Neural crest cell (in vitro differentiated cells): Measurements from ENCODE around the gene TULP4. TPM values are rescaled to one million over a fixed set of nuclear protein-coding genes. Genes with fewer than 3 reads are reported as not detected.

ENCODE experiments used
- DNase-seq: peaks from one replicate; pipeline ENCODE4 v3.0.0; 2021; ENCODE audit warnings: low read depth, mixed read lengths, low spot score
- H3K27ac Mint-ChIP-seq: one replicate; pipeline ENCODE4 v1.8.0; 2021; ENCODE audit warnings: mild to moderate bottlenecking, mixed read lengths; ENCODE audit not compliant: unreplicated experiment
- H3K27me3 Mint-ChIP-seq: 2 replicates; pipeline ENCODE4 v1.8.0; 2021; ENCODE audit warnings: low read depth, mild to moderate bottlenecking, mixed read lengths
- H3K36me3 Mint-ChIP-seq: 2 replicates; pipeline ENCODE4 v1.8.0; 2021; ENCODE audit warnings: low read depth, mild to moderate bottlenecking, mixed read lengths
- H3K4me1 Mint-ChIP-seq: 2 replicates; pipeline ENCODE4 v1.8.0; 2021; ENCODE audit warnings: mixed read lengths
- H3K4me3 Mint-ChIP-seq: one replicate; pipeline ENCODE4 v1.8.0; 2021; ENCODE audit warnings: mild to moderate bottlenecking, mixed read lengths
- H3K9me3 Mint-ChIP-seq: 2 replicates; pipeline ENCODE4 v1.8.0; 2021; ENCODE audit warnings: mixed read lengths
- total RNA-seq: library from RNA; stranded (reverse); gene quantifications from 2 replicates; pipeline ENCODE4 v1.2.1, GENCODE V29; 2021
- TF ChIP-seq, protein P1 (sequence below): fragments of 200-600 bp; sonication (generic); conservative IDR thresholded peaks from 2 replicates; pipeline ENCODE4 v1.5.0; 2021; ENCODE audit warnings: antibody characterized with exemption, mild to moderate bottlenecking

The TULP4 gene
- total RNA-seq, 1 donor from 2014 or later, result 115 TPM

- TF ChIP-seq, protein P1, sequence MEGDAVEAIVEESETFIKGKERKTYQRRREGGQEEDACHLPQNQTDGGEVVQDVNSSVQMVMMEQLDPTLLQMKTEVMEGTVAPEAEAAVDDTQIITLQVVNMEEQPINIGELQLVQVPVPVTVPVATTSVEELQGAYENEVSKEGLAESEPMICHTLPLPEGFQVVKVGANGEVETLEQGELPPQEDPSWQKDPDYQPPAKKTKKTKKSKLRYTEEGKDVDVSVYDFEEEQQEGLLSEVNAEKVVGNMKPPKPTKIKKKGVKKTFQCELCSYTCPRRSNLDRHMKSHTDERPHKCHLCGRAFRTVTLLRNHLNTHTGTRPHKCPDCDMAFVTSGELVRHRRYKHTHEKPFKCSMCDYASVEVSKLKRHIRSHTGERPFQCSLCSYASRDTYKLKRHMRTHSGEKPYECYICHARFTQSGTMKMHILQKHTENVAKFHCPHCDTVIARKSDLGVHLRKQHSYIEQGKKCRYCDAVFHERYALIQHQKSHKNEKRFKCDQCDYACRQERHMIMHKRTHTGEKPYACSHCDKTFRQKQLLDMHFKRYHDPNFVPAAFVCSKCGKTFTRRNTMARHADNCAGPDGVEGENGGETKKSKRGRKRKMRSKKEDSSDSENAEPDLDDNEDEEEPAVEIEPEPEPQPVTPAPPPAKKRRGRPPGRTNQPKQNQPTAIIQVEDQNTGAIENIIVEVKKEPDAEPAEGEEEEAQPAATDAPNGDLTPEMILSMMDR, result no peak
- no peak for DNase-seq
- H3K27ac Mint-ChIP-seq, result no peak overlapping the region
- H3K4me1 Mint-ChIP-seq, result peaks cover 6% of the 10 kb centered on the region
- H3K9me3 Mint-ChIP-seq, result peaks cover 9% of the 10 kb centered on the region
- H3K36me3 Mint-ChIP-seq, result peaks cover 11% of the 10 kb centered on the region
- no peak overlapping the region for H3K4me3 Mint-ChIP-seq
- no peaks in the 10 kb centered on the region for H3K27me3 Mint-ChIP-seq
These were observed 55.6 kb downstream of the TULP4 start for GRCh38 chr6:158367816-158368215.

DNA sequence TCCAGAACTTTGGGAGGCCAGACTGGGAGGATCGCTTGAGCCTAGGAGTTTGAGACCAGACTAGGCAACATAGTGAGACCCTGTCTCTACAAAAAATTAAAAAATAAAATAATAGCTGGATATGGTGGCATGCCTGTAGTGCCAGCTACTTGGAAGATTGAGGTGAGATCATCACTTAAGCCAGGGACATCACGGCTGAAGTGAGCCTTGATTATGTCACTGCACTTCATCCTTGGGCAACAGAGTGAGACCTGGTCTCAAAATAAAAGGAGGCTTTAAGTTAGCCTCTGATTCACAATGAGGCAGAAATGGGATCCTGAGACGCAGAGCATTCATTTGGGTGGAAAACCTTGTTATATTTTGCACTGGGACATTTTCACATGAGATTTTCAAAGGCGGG is 57.0 kb downstream of the TULP4 start:
- DNase-seq, result no peak
- Mint-ChIP-seq H3K27ac (no peak overlapping the region), H3K4me3 (no peak overlapping the region), H3K4me1 (peaks cover 6% of the 10 kb centered on the region), H3K36me3 (peaks cover 8% of the 10 kb centered on the region), H3K9me3 (peaks cover 6% of the 10 kb centered on the region), H3K27me3 (no peaks in the 10 kb centered on the region)
- TF ChIP-seq, protein P1, result no peak

DNA sequence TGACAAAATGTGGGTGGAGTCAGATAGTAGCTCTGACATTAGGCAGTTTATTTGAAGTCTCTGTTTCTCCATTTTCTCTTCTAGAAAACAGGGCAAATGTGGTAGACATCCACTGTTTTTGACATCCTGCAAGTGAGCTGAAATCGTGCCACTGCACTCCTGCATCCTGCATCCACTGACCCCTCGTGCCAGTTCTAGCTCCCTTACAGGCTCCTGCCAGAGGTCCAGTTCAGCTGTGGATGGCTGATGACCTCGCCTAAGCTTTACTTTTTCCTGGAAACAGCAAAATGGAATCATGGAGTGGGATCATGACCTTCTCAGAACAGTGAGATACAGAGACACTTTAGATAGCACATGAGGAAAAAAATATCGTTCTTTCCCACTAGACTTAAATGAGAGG is 58.5 kb downstream of the TULP4 start:
- Mint-ChIP-seq H3K4me3 (no peak overlapping the region), H3K27ac (no peak overlapping the region), H3K9me3 (no peaks in the 10 kb centered on the region), H3K4me1 (peaks cover 6% of the 10 kb centered on the region), H3K27me3 (no peaks in the 10 kb centered on the region), H3K36me3 (no peaks in the 10 kb centered on the region)
- TF ChIP-seq, protein P1, result no peak
- DNase-seq, result no peak

DNA sequence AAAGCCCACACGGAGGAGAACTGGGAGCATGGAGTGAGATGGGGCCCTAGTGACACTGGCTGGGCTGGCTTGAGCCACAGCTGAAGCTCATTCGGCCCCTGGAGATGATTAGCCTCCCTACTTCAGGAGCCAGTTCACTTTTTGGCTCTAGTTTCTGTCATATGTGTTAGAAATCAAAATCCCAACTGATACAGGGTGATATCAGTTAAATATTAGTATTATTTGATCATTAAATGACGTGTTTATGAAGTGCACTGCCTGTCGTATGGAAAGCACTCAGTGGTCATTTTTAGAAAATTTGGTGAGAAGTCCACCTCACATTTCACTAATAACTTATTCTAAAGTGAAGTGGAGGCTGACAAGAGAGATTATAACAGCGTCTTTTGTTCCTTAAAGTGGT is 59.0 kb downstream of the TULP4 start:
- no peaks in the 10 kb centered on the region for H3K9me3 Mint-ChIP-seq
- no peaks in the 10 kb centered on the region for H3K36me3 Mint-ChIP-seq
- no peaks in the 10 kb centered on the region for H3K27me3 Mint-ChIP-seq
- H3K27ac Mint-ChIP-seq, result no peak overlapping the region
- H3K4me3 Mint-ChIP-seq, result no peak overlapping the region
- no peak for DNase-seq
- peaks cover 8% of the 10 kb centered on the region for H3K4me1 Mint-ChIP-seq
- TF ChIP-seq, protein P1, result no peak

- Mint-ChIP-seq H3K4me3 (no peak overlapping the region), H3K9me3 (no peaks in the 10 kb centered on the region), H3K4me1 (peaks cover 18% of the 10 kb centered on the region), H3K27me3 (no peaks in the 10 kb centered on the region), H3K36me3 (no peaks in the 10 kb centered on the region), H3K27ac (no peak overlapping the region)
- TF ChIP-seq, protein P1, result no peak
- no peak for DNase-seq
These were observed 60.3 kb downstream of the TULP4 start for GRCh38 chr6:158372574-158372973.

DNA sequence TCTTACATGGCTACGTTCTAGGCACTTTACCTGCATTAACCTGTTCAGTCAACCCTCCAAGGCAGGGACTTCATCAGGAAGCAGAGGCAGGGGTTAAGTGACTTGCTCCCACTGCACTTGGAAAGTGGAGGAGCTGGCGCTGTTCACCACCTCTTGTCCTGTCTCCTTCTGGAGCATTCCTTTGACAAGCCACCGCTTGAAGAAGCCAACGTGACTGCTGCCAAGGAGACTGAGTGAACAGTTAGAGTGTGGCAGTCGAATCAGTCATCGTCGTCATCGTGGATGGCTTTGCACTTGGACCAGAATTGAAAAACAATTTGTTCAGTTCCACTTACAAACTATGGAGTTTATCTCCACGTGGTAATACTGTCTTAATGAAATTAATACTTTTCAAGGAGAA is 60.9 kb downstream of the TULP4 start:
- Mint-ChIP-seq H3K4me3 (no peak overlapping the region), H3K27ac (no peak overlapping the region), H3K4me1 (peaks cover 18% of the 10 kb centered on the region), H3K9me3 (no peaks in the 10 kb centered on the region), H3K27me3 (no peaks in the 10 kb centered on the region), H3K36me3 (peaks cover 2% of the 10 kb centered on the region)
- TF ChIP-seq, protein P1, result no peak
- no peak for DNase-seq
